ENCODE results near the gene CFAP92.

CFAP92 gene

DNA sequence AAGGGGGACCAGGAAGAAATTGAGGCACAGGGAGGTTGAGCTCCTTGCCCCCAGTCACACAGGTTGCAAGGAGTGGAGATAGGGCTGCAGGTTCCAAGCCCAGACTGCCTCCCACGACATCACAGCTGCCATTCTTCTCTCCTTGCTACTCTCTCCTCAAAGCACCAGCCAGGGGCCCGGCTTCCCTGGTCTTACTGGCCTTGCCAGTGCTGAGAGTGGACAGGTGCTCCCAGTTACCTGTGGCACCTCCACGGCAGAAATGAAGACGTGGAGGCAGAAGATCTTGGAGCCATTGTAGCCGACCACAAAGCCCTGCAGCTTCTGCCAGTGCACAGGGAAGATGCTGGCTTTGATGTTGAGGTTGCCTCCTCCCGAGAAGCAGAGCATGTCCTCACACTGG is 132.4 kb downstream of the CFAP92 start:
- no peak for FAIRE-seq

Data from colon (tissue), 2 donors.